Nephron (organoid): ENCODE results near the gene TLCD5.
A peak's percentile ranks its signal among the peaks of the same experiment; 100 is the strongest.

ENCODE experiments used
- H3K27ac Mint-ChIP-seq, 3 experiments: 2 replicates each; pipeline ENCODE4 v1.8.0; 2020; ENCODE audit warnings: mixed read lengths in 3 of 3, mild to moderate bottlenecking in 2 of 3, moderate library complexity in 1 of 3
- H3K27me3 Mint-ChIP-seq: 2 replicates; pipeline ENCODE4 v1.8.0; 2021; ENCODE audit warnings: low read depth, mild to moderate bottlenecking, moderate library complexity, mixed read lengths
- H3K36me3 Mint-ChIP-seq: 2 replicates; pipeline ENCODE4 v1.8.0; 2020; ENCODE audit warnings: low read depth, mixed read lengths
- H3K4me1 Mint-ChIP-seq: 2 replicates; pipeline ENCODE4 v1.8.0; 2020; ENCODE audit warnings: mixed read lengths
- H3K4me3 Mint-ChIP-seq, 3 experiments: 2 replicates each; pipeline ENCODE4 v1.8.0; 2020; ENCODE audit warnings: mild to moderate bottlenecking in 3 of 3, mixed read lengths in 3 of 3, moderate library complexity in 2 of 3
- H3K9me3 Mint-ChIP-seq: 2 replicates; pipeline ENCODE4 v1.8.0; 2020; ENCODE audit warnings: mixed read lengths
- CTCF ChIP-seq, 3 experiments: fragments of 200-600 bp; sonication (generic); IDR thresholded peaks; one replicate each; pipeline ENCODE4 v1.5.0; 2021; ENCODE audit warnings: antibody characterized with exemption in 3 of 3; ENCODE audit not compliant: unreplicated experiment in 3 of 3

Gene TLCD5

GRCh38 chr11:120331301-120331996, 6.3 kb downstream of the TLCD5 start:
- no peaks in the 10 kb centered on the region for H3K9me3 Mint-ChIP-seq
- peaks cover 21% of the 10 kb centered on the region for H3K36me3 Mint-ChIP-seq
- no peaks in the 10 kb centered on the region for H3K27me3 Mint-ChIP-seq
- H3K4me3 Mint-ChIP-seq, result peak overlapping the region in 1 of 3 experiments; percentile 58
- peak overlapping the region; percentile 38 to 81 (median 79) for H3K27ac Mint-ChIP-seq
- H3K4me1 Mint-ChIP-seq, result peaks cover 60% of the 10 kb centered on the region
- TF ChIP-seq CTCF (IDR thresholded peaks at IDR 0.05; ENCODE audit: unreplicated experiment in 3 of 3), result no peak

- no peak overlapping the region for H3K27ac Mint-ChIP-seq
- no peak for TF ChIP-seq CTCF (IDR thresholded peaks at IDR 0.05; ENCODE audit: unreplicated experiment in 3 of 3)
- H3K36me3 Mint-ChIP-seq, result peaks cover 18% of the 10 kb centered on the region
- H3K4me1 Mint-ChIP-seq, result peaks cover 53% of the 10 kb centered on the region
- H3K27me3 Mint-ChIP-seq, result no peaks in the 10 kb centered on the region
- peak overlapping the region in 1 of 3 experiments; percentile 17 for H3K4me3 Mint-ChIP-seq
- no peaks in the 10 kb centered on the region for H3K9me3 Mint-ChIP-seq
Observed at GRCh38 chr11:120332822-120333716, 8.0 kb downstream of the TLCD5 start.

- Mint-ChIP-seq H3K27ac (no peak overlapping the region), H3K4me3 (peak overlapping the region in 1 of 3 experiments; percentile 31), H3K27me3 (no peaks in the 10 kb centered on the region), H3K36me3 (peaks cover 12% of the 10 kb centered on the region), H3K9me3 (no peaks in the 10 kb centered on the region), H3K4me1 (peaks cover 54% of the 10 kb centered on the region)
- TF ChIP-seq CTCF (IDR thresholded peaks at IDR 0.05; ENCODE audit: unreplicated experiment in 3 of 3), result no peak
Observed at GRCh38 chr11:120333801-120334200, 8.7 kb downstream of the TLCD5 start.

- Mint-ChIP-seq H3K4me3 (peak overlapping the region in 2 of 3 experiments; percentile 43 to 50), H3K9me3 (no peaks in the 10 kb centered on the region), H3K27me3 (no peaks in the 10 kb centered on the region), H3K36me3 (peaks cover 12% of the 10 kb centered on the region), H3K27ac (no peak overlapping the region), H3K4me1 (peaks cover 57% of the 10 kb centered on the region)
- TF ChIP-seq CTCF (IDR thresholded peaks at IDR 0.05; ENCODE audit: unreplicated experiment in 3 of 3), result no peak
Observed at GRCh38 chr11:120334332-120334731, 9.2 kb downstream of the TLCD5 start.

GRCh38 chr11:120334894-120335462, 9.9 kb downstream of the TLCD5 start:
- peak; percentile 60 to 74 (median 66) for TF ChIP-seq CTCF (IDR thresholded peaks at IDR 0.05; ENCODE audit: unreplicated experiment in 3 of 3)
- peak overlapping the region; percentile 50 to 79 (median 55) for H3K27ac Mint-ChIP-seq
- no peaks in the 10 kb centered on the region for H3K27me3 Mint-ChIP-seq
- no peaks in the 10 kb centered on the region for H3K9me3 Mint-ChIP-seq
- peak overlapping the region; percentile 83 for H3K4me3 Mint-ChIP-seq
- H3K36me3 Mint-ChIP-seq, result peaks cover 9% of the 10 kb centered on the region
- peaks cover 61% of the 10 kb centered on the region for H3K4me1 Mint-ChIP-seq
